SK-N-SH (cell line): ENCODE measurements around the gene C19orf44. TPM values are rescaled to one million over a fixed set of nuclear protein-coding genes. Genes with fewer than 3 reads are reported as not detected.

Experiments used
- CTCF ChIA-PET: fragments of 300-600, 350-600 bp; formaldehyde crosslinking; extraction: SDS; loops from one replicate; lab custom pipeline; 2021; lab: Yijun Ruan, JAX
- POLR2A ChIA-PET: fragments of 350-600 bp; sonication (Branson Sonifier 250); formaldehyde crosslinking; extraction: SDS; loops from one replicate; lab custom pipeline; 2020; ENCODE audit warnings: antibody characterized with exemption, inconsistent platforms; lab: Yijun Ruan, JAX
- DNase-seq: peaks from one replicate; pipeline ENCODE4 v3.0.0; 2012
- H2AFZ ChIP-seq: fragments of 200-600 bp; sonication (generic); 2 replicates; pipeline ENCODE4 v1.8.1; 2016; ENCODE audit warnings: antibody characterized with exemption, mild to moderate bottlenecking, low read depth
- H3F3A ChIP-seq: fragments of 200-600 bp; sonication (generic); replicated peaks from 2 replicates; pipeline ENCODE3; 2016; ENCODE audit warnings: antibody characterized with exemption, mild to moderate bottlenecking; ENCODE audit not compliant: insufficient read depth
- H3K27ac ChIP-seq, 2 experiments: fragments of 200-500 bp in 1 of 2; fragments of 200-600 bp in 1 of 2; sonication (Bioruptor generic) in 1 of 2; sonication (generic), shearing (Covaris generic) in 1 of 2; 2 replicates each; pipeline versions ENCODE4 v1.5.1 to v1.6.1; 2014 to 2016; ENCODE audit warnings: low read depth in 2 of 2, inconsistent platforms in 1 of 2, low read length in 1 of 2, mild to moderate bottlenecking in 1 of 2, mixed read lengths in 1 of 2
- H3K27me3 ChIP-seq: fragments of 200-600 bp; sonication (generic), shearing (Covaris generic); 2 replicates; pipeline ENCODE4 v1.6.1; 2016; ENCODE audit warnings: mixed run types; ENCODE audit not compliant: insufficient read depth
- H3K36me3 ChIP-seq, 2 experiments: fragments of 200-500 bp in 1 of 2; fragments of 200-600 bp in 1 of 2; sonication (Bioruptor generic) in 1 of 2; sonication (generic) in 1 of 2; replicated peaks in 1 of 2; 2 replicates each; pipeline versions ENCODE3 to v1.5.1; 2014 to 2016; ENCODE audit warnings: low read length in 1 of 2, mild to moderate bottlenecking in 1 of 2; ENCODE audit not compliant: insufficient read depth in 2 of 2, control insufficient read depth in 1 of 2
- H3K4me1 ChIP-seq, 2 experiments: fragments of 200-500 bp in 1 of 2; fragments of 200-600 bp in 1 of 2; sonication (Bioruptor generic) in 1 of 2; sonication (generic), shearing (Covaris generic) in 1 of 2; 2 replicates each; pipeline versions ENCODE4 v1.5.1 to v1.6.1; 2014 to 2016; ENCODE audit warnings: low read depth in 1 of 2, low read length in 1 of 2, mixed run types in 1 of 2; ENCODE audit not compliant: insufficient read depth in 2 of 2, control insufficient read depth in 1 of 2
- H3K4me2 ChIP-seq: fragments of 200-600 bp; sonication (generic), shearing (Covaris generic); 2 replicates; pipeline ENCODE4 v1.6.1; 2017; ENCODE audit warnings: mixed run types
- H3K4me3 ChIP-seq, 2 experiments: fragments of 200-500 bp in 1 of 2; fragments of 200-600 bp in 1 of 2; sonication (Bioruptor generic) in 1 of 2; sonication (generic), shearing (Covaris generic) in 1 of 2; 2 replicates each; pipeline versions ENCODE4 v1.5.1 to v1.8.1; 2014 to 2016; ENCODE audit warnings: low read depth in 2 of 2, inconsistent platforms in 1 of 2, low read length in 1 of 2, mild to moderate bottlenecking in 1 of 2, mixed read lengths in 1 of 2, moderate library complexity in 1 of 2
- H3K79me2 ChIP-seq: fragments of 200-600 bp; sonication (generic); 2 replicates; pipeline ENCODE4 v1.8.1; 2017; ENCODE audit warnings: mild to moderate bottlenecking; ENCODE audit not compliant: insufficient read depth
- H3K9ac ChIP-seq: fragments of 200-600 bp; sonication (generic); 2 replicates; pipeline ENCODE4 v1.6.1; 2017; ENCODE audit warnings: mixed run types
- H3K9me2 ChIP-seq: fragments of 200-600 bp; sonication (generic); 2 replicates; pipeline ENCODE4 v1.6.1; 2017; ENCODE audit warnings: mixed run types
- H3K9me3 ChIP-seq: fragments of 200-600 bp; sonication (generic); 2 replicates; pipeline ENCODE4 v1.6.1; 2017; ENCODE audit warnings: mixed run types, mild to moderate bottlenecking, moderate library complexity
- H4K20me1 ChIP-seq: fragments of 200-600 bp; sonication (generic); 2 replicates; pipeline ENCODE4 v1.6.1; 2017; ENCODE audit warnings: mild to moderate bottlenecking, mixed run types; ENCODE audit not compliant: insufficient read depth
- EP300 ChIP-seq, 2 experiments: IDR thresholded peaks; 2 replicates each; pipeline versions ENCODE4 v1.4.0 to v1.6.1; 2012; ENCODE audit warnings: borderline replicate concordance in 1 of 2, low read depth in 1 of 2, low read length in 1 of 2
- EZH2phosphoT487 ChIP-seq: fragments of 200-600 bp; sonication (generic); IDR thresholded peaks from 2 replicates; pipeline ENCODE4 v1.6.1; 2017; ENCODE audit warnings: low read depth, mixed run types, mild to moderate bottlenecking, antibody characterized with exemption, moderate library complexity, borderline replicate concordance
- GATA2 ChIP-seq: sonication (generic); formaldehyde crosslinking; IDR thresholded peaks from 2 replicates; pipeline ENCODE4 v1.5.0; 2020; ENCODE audit warnings: mild to moderate bottlenecking, missing genetic modification reagents
- POLR2AphosphoS5 ChIP-seq: IDR thresholded peaks from 2 replicates; pipeline ENCODE4 v1.6.1; 2012; ENCODE audit warnings: low read depth, low read length
- RCOR1 ChIP-seq: fragments of 150-350 bp; IDR thresholded peaks from 2 replicates; pipeline ENCODE4 v1.6.1; 2017; ENCODE audit warnings: antibody characterized with exemption, low read length
- RXRA ChIP-seq: IDR thresholded peaks from 2 replicates; pipeline ENCODE4 v1.4.0; 2012; ENCODE audit warnings: low read depth, mild to moderate bottlenecking, borderline replicate concordance
- SIN3A ChIP-seq: IDR thresholded peaks from 2 replicates; pipeline ENCODE4 v1.6.1; 2012; ENCODE audit warnings: low read depth, mild to moderate bottlenecking, low read length, moderate library complexity, borderline replicate concordance
- SMC3 ChIP-seq: IDR thresholded peaks from 2 replicates; pipeline ENCODE4 v1.6.1; 2012; ENCODE audit warnings: low read depth, low read length, improper control_type of control experiment
- TCF12 ChIP-seq: IDR thresholded peaks from 2 replicates; pipeline ENCODE4 v1.4.0; 2012
- TEAD4 ChIP-seq: IDR thresholded peaks from 2 replicates; pipeline ENCODE4 v1.4.0; 2012; ENCODE audit warnings: mild to moderate bottlenecking, borderline replicate concordance; ENCODE audit not compliant: insufficient read depth
- YY1 ChIP-seq: IDR thresholded peaks from 2 replicates; pipeline ENCODE4 v1.4.0; 2012; ENCODE audit warnings: low read depth, mild to moderate bottlenecking
- WGBS: methylation state at CpG from one replicate; pipeline ENCODE4 v1.1.6; 2017; ENCODE audit warnings: low lambda C conversion rate; 5-methylcytosine and 5-hydroxymethylcytosine counted together
- polyA plus RNA-seq, 3 experiments: library from polyadenylated mRNA; depleted of rRNA; stranded (reverse); fragments of >200 nt; gene quantifications; 2 replicates each; pipeline ENCODE4 v1.2.3, GENCODE V29; 2012
- TF ChIP-seq, protein P1 (sequence below): IDR thresholded peaks from 2 replicates; pipeline ENCODE4 v1.4.0; 2012; ENCODE audit warnings: low read depth
- TF ChIP-seq, protein P2 (sequence below): fragments of 200-600 bp; sonication (generic); IDR thresholded peaks from 2 replicates; pipeline ENCODE4 v1.6.1; 2017; ENCODE audit warnings: antibody characterized with exemption, mild to moderate bottlenecking, moderate library complexity
- TF ChIP-seq, protein P3 (sequence below): IDR thresholded peaks from 2 replicates; pipeline ENCODE4 v1.4.0; 2012; ENCODE audit warnings: low read depth, borderline replicate concordance

The C19orf44 gene
- polyA plus RNA-seq, 1 of the 3 experiments (the other 2 are of a cell fraction): 6.0 TPM

DNA sequence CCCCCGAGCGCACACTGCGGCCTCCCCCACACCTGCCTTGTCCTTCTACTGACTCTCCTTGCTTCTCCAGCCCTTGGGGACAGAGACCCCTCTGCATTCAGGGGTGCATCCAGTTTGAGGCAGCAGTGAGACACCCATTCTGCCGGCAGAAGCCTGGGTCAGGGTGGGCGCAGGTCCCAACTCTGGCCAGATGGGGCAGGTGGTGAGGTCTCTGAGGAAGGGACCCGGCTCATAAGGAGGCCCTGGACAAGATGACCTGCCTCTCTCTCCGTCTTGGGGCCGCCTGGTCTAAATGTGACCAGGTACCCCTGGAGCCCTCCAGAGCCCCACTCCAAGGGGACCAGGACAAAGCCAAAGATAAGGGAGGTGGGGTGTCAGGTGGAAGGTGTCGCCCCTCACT is 39.9 kb downstream of the C19orf44 start:
- WGBS: 90% methylated on average over 8 of the region's 9 CpGs
- ChIA-PET POLR2A (interaction anchor here (1.2 kb wide), 1 partner anchor 18 kb away, joined by 5 read pairs; no protein-coding TSS in a partner anchor), CTCF (no interaction called here)
- Histone ChIP-seq H3K4me3 (no peak overlapping the region), H3K9me3 (no peaks in the 10 kb centered on the region), H3F3A (no peaks in the 10 kb centered on the region), H3K9ac (no peak overlapping the region), H3K79me2 (peaks cover 80% of the 10 kb centered on the region), H4K20me1 (peaks cover 65% of the 10 kb centered on the region), H3K9me2 (no peaks in the 10 kb centered on the region), H2AFZ (no peak overlapping the region), H3K4me2 (no peak overlapping the region), H3K36me3 (peaks cover 25 to 53% of the 10 kb centered on the region in 2 experiments), H3K4me1 (peaks cover 6 to 7% of the 10 kb centered on the region in 2 experiments; a peak in 2 of 4 replicates), H3K27ac (no peak overlapping the region), H3K27me3 (no peaks in the 10 kb centered on the region)
- TF ChIP-seq EP300 (IDR thresholded peaks at IDR 0.05; ENCODE audit: borderline replicate concordance in 1 of 2, low read depth in 1 of 2, low read length in 1 of 2): no peak
- no peak for TF ChIP-seq TEAD4
- TF ChIP-seq POLR2AphosphoS5: no peak
- no peak for TF ChIP-seq SIN3A
- DNase-seq: peak; percentile 37

DNA sequence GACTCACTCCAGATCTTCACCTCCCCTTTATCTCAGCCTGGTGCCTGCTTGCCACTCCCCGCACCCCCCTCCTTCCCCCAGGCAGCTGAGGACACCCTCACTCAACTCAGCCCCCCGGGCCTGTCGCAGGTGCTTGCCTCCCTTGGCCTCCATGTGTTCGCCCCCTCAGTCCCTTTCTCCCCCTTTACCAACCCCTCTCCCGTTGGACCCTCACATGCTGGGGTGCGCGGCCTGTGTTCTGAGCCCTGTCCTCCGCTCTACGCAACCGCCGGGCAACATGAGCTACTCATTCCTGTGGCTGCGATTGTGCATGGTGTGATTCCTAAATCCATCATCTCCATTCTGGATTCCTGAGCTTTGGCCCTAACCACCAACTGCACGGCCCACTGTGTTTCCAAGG is 40.9 kb downstream of the C19orf44 start:
- POLR2A ChIA-PET: no interaction called here
- Histone ChIP-seq H3K9me2 (no peaks in the 10 kb centered on the region), H3K9me3 (no peaks in the 10 kb centered on the region), H4K20me1 (peaks cover 72% of the 10 kb centered on the region), H3F3A (no peaks in the 10 kb centered on the region), H3K27ac (no peak overlapping the region), H3K27me3 (no peaks in the 10 kb centered on the region), H3K4me3 (no peak overlapping the region)
- 93% methylated on average over 13 of the region's 13 CpGs for WGBS
- TF ChIP-seq, protein P1, sequence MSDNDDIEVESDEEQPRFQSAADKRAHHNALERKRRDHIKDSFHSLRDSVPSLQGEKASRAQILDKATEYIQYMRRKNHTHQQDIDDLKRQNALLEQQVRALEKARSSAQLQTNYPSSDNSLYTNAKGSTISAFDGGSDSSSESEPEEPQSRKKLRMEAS: no peak
- no peak for TF ChIP-seq TCF12
- TF ChIP-seq, protein P2, sequence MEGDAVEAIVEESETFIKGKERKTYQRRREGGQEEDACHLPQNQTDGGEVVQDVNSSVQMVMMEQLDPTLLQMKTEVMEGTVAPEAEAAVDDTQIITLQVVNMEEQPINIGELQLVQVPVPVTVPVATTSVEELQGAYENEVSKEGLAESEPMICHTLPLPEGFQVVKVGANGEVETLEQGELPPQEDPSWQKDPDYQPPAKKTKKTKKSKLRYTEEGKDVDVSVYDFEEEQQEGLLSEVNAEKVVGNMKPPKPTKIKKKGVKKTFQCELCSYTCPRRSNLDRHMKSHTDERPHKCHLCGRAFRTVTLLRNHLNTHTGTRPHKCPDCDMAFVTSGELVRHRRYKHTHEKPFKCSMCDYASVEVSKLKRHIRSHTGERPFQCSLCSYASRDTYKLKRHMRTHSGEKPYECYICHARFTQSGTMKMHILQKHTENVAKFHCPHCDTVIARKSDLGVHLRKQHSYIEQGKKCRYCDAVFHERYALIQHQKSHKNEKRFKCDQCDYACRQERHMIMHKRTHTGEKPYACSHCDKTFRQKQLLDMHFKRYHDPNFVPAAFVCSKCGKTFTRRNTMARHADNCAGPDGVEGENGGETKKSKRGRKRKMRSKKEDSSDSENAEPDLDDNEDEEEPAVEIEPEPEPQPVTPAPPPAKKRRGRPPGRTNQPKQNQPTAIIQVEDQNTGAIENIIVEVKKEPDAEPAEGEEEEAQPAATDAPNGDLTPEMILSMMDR: no peak
- TF ChIP-seq GATA2 (CRISPR knock-in tag): no peak
- no peak for TF ChIP-seq YY1
- no peak for TF ChIP-seq RCOR1
- TF ChIP-seq, protein P3, sequence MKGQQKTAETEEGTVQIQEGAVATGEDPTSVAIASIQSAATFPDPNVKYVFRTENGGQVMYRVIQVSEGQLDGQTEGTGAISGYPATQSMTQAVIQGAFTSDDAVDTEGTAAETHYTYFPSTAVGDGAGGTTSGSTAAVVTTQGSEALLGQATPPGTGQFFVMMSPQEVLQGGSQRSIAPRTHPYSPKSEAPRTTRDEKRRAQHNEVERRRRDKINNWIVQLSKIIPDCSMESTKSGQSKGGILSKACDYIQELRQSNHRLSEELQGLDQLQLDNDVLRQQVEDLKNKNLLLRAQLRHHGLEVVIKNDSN: no peak
- TF ChIP-seq RXRA: no peak
- TF ChIP-seq SMC3: no peak
- TF ChIP-seq EZH2phosphoT487: no peak
- TF ChIP-seq, all 33 proteins: peak for 0
- CTCF ChIA-PET: no interaction called here
- peak; percentile 28 for DNase-seq
- Histone ChIP-seq H3K36me3 (peaks cover 25 to 44% of the 10 kb centered on the region in 2 experiments), H3K9ac (no peak overlapping the region), H3K79me2 (peaks cover 86% of the 10 kb centered on the region), H3K4me1 (peaks cover 6 to 10% of the 10 kb centered on the region in 2 experiments; a peak in 2 of 4 replicates), H3K4me2 (no peak overlapping the region), H2AFZ (no peak overlapping the region)
